Endodermal cell (in vitro differentiated cells): ENCODE data around the gene PEX13. TPM values are rescaled to one million over a fixed set of nuclear protein-coding genes. Genes with fewer than 3 reads are reported as not detected.

Experiments
- DNase-seq: peaks from one replicate; pipeline ENCODE4 v3.0.0-alpha.2; 2017
- H3K27ac ChIP-seq: 2 replicates; pipeline ENCODE4 v1.5.1; 2013; ENCODE audit warnings: mild to moderate bottlenecking, low read depth, low read length, moderate library complexity
- H3K27me3 ChIP-seq: 2 replicates; pipeline ENCODE4 v1.6.1; 2013; ENCODE audit warnings: mild to moderate bottlenecking, low read length, moderate library complexity; ENCODE audit not compliant: insufficient read depth, control insufficient read depth, poor library complexity, severe bottlenecking
- H3K36me3 ChIP-seq: 2 replicates; pipeline ENCODE4 v1.7.0; 2013; ENCODE audit warnings: mild to moderate bottlenecking, low read length, moderate library complexity; ENCODE audit not compliant: control insufficient read depth, insufficient read depth
- H3K4me1 ChIP-seq: one replicate; pipeline ENCODE4 v1.7.0; 2013; ENCODE audit warnings: low read length; ENCODE audit not compliant: control insufficient read depth, insufficient read depth
- H3K4me3 ChIP-seq: 2 replicates; pipeline ENCODE4 v1.5.1; 2013; ENCODE audit warnings: mild to moderate bottlenecking, low read length, moderate library complexity
- H3K9ac ChIP-seq: 2 replicates; pipeline ENCODE4 v1.6.1; 2013; ENCODE audit warnings: mild to moderate bottlenecking, low read length, moderate library complexity; ENCODE audit not compliant: poor library complexity, severe bottlenecking; ENCODE audit errors: extremely low read depth
- H3K9me3 ChIP-seq: 2 replicates; pipeline ENCODE4 v1.6.1; 2013; ENCODE audit warnings: mild to moderate bottlenecking, low read length, moderate library complexity; ENCODE audit not compliant: control insufficient read depth
- H3K27ac Mint-ChIP-seq: 2 replicates; pipeline ENCODE4 v1.8.0; 2020; ENCODE audit warnings: mixed read lengths
- H3K27me3 Mint-ChIP-seq: 2 replicates; pipeline ENCODE4 v1.8.0; 2021; ENCODE audit warnings: mild to moderate bottlenecking, mixed read lengths; ENCODE audit not compliant: insufficient read depth
- H3K36me3 Mint-ChIP-seq: 2 replicates; pipeline ENCODE4 v1.8.0; 2020; ENCODE audit warnings: low read depth, mixed read lengths
- H3K4me1 Mint-ChIP-seq: 2 replicates; pipeline ENCODE4 v1.8.0; 2020; ENCODE audit warnings: mixed read lengths
- H3K4me3 Mint-ChIP-seq: 2 replicates; pipeline ENCODE4 v1.8.0; 2020; ENCODE audit warnings: mild to moderate bottlenecking, moderate library complexity, mixed read lengths
- H3K9me3 Mint-ChIP-seq: 2 replicates; pipeline ENCODE4 v1.8.0; 2020; ENCODE audit warnings: mild to moderate bottlenecking, mixed read lengths
- CTCF ChIP-seq: fragments of 200-600 bp; sonication (generic); conservative IDR thresholded peaks from 2 replicates; pipeline ENCODE4 v1.5.0; 2021; ENCODE audit warnings: antibody characterized with exemption, mild to moderate bottlenecking
- WGBS, 2 experiments: methylation state at CpG; one replicate each; pipeline versions ENCODE4 v1.1.5 to v1.1.7; 2013; ENCODE audit warnings: missing lambda C conversion rate in 2 of 2, mixed read lengths in 1 of 2; ENCODE audit not compliant: insufficient coverage in 1 of 2, insufficient read length in 1 of 2; 5-methylcytosine and 5-hydroxymethylcytosine counted together
- total RNA-seq, 2 donors: library from RNA; stranded (reverse); fragmentation: NEBNext Ultra II Directional in 1 of 2; extraction: Animal tissue kit (Norgen Biotek cat#: 25700) in 1 of 2; gene quantifications; 2 replicates in 1 of 2; 3 replicates in 1 of 2; pipeline ENCODE4 v1.2.1, GENCODE V29; 2021

The PEX13 gene
- total RNA-seq, 2 donors from 2014 or later, result 24.3 to 25.9 TPM

DNA sequence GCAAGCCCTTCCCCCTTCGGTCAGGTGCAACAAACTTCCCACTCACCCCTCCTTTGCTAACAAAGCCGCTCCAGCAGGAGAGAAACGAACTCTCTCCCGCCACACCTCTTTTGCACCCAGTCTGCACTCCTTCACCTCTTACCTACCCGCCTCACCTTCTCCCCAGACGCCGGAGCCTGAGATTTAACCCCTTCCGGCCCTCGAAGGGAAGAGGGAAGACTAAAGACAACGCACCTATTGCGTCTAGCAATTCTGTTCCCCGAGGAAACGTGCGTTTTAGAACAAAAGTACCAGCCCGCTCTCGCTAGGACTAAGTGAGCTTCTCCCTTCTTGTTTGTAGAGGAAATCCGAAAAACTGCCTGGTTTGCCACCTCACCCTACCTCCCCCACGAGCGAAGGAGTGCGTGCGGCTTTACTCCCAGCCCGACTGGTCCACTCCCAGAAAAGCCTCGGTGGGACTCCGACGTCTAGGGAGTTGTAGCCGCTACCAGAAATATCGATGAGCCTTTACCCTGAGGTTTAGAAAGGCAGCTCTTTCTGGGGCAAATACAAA is 441 bp upstream of the PEX13 start:
- Histone ChIP-seq H3K36me3 (peaks cover 6% of the 10 kb centered on the region), H3K4me3 (peak overlapping the region; percentile 95), H3K27ac (peak overlapping the region; percentile 33), H3K9me3 (peaks cover 2% of the 10 kb centered on the region), H3K27me3 (no peaks in the 10 kb centered on the region), H3K4me1 (no peaks in the 10 kb centered on the region), H3K9ac (peak overlapping the region; percentile 82)
- TF ChIP-seq CTCF, result no peak
- Mint-ChIP-seq H3K4me1 (peaks cover 3% of the 10 kb centered on the region), H3K27ac (peak overlapping the region; percentile 98), H3K36me3 (peaks cover 18% of the 10 kb centered on the region), H3K9me3 (peaks cover 6% of the 10 kb centered on the region), H3K27me3 (no peaks in the 10 kb centered on the region), H3K4me3 (peak overlapping the region; percentile 88)
- DNase-seq, result peak; percentile 94
- 0% methylated on average over 14 to 27 of the region's 27 CpGs for WGBS, 2 experiments

- Histone ChIP-seq H3K4me1 (no peaks in the 10 kb centered on the region), H3K9me3 (peaks cover 9% of the 10 kb centered on the region), H3K36me3 (peaks cover 18% of the 10 kb centered on the region), H3K4me3 (peak overlapping the region; percentile 95), H3K9ac (peak overlapping the region; percentile 82), H3K27ac (peak overlapping the region; percentile 1), H3K27me3 (no peaks in the 10 kb centered on the region)
- no peak for TF ChIP-seq CTCF
- Mint-ChIP-seq H3K27me3 (no peaks in the 10 kb centered on the region), H3K36me3 (peaks cover 26% of the 10 kb centered on the region), H3K4me3 (peak overlapping the region; percentile 88), H3K9me3 (peaks cover 12% of the 10 kb centered on the region), H3K27ac (peak overlapping the region; percentile 98), H3K4me1 (peaks cover 3% of the 10 kb centered on the region)
- 0% methylated on average over 3 to 5 of the region's 7 CpGs for WGBS, 2 experiments
- no peak for DNase-seq
Observed at GRCh38 chr2:61018318-61018755, 817 bp downstream of the PEX13 start.

GRCh38 chr2:61018798-61019197 is 1.3 kb downstream of the PEX13 start:
- peaks cover 12% of the 10 kb centered on the region for H3K9me3 Mint-ChIP-seq
- H3K27ac Mint-ChIP-seq, result peak overlapping the region; percentile 26
- H3K9ac ChIP-seq, result peak overlapping the region; percentile 82

More at GRCh38 chr2:61018798-61019197, 1.3 kb downstream of the PEX13 start:
- H3K4me1 ChIP-seq, result no peaks in the 10 kb centered on the region
- H3K36me3 ChIP-seq, result peaks cover 23% of the 10 kb centered on the region
- no peaks in the 10 kb centered on the region for H3K27me3 Mint-ChIP-seq
- H3K36me3 Mint-ChIP-seq, result peaks cover 31% of the 10 kb centered on the region
- H3K4me1 Mint-ChIP-seq, result peaks cover 3% of the 10 kb centered on the region
- H3K4me3 Mint-ChIP-seq, result peak overlapping the region; percentile 88
- no peaks in the 10 kb centered on the region for H3K27me3 ChIP-seq
- H3K4me3 ChIP-seq, result peak overlapping the region; percentile 95
- H3K27ac ChIP-seq, result no peak overlapping the region
- DNase-seq, result no peak
- WGBS, 2 experiments, result 45% methylated on average over 4 of the region's 6 CpGs; no CpG with 5 or more reads in 1 of the 2 experiments
- no peak for TF ChIP-seq CTCF
- peaks cover 9% of the 10 kb centered on the region for H3K9me3 ChIP-seq
